ENCODE measurements around the gene ABLIM2.

Gene ABLIM2

GRCh38 chr4:7971881-7972500 lies 186.6 kb downstream of the ABLIM2 start:
- no peak for DNase-seq

- no peak for DNase-seq
Measured at GRCh38 chr4:7971159-7971631, 187.4 kb downstream of the ABLIM2 start.

DNA sequence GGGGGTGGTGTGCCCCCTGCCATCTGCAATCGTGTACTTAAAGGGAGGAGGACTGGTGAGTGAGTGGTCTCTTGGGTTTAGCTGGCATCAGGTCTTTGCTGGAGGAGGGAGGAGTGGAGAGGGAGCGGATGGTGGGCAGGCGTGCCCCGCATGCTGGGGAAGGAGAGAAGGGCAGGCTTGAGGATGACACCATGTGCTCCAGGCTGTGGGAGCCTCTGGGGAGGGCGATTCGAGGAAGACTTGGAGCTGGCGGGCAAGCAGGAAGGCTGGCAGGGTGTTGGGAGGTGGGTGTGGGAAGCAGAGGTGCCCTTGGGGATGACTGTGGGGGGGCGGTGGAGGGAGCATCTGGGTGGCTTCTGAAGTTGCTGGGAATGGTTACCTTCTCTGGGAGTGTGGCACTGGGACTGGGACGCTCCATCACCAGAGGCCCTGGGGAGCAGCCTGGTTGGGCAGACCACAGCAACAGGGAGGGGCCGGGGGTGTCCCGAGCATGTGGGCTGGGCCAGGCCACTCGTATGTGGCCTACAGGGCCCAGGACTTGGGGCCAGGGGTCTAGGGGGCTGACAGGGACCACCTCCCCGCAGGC lies 188.2 kb downstream of the ABLIM2 start:
- no peak for DNase-seq

GRCh38 chr4:7968262-7968896 lies 190.2 kb downstream of the ABLIM2 start:
- no peak for DNase-seq

DNA sequence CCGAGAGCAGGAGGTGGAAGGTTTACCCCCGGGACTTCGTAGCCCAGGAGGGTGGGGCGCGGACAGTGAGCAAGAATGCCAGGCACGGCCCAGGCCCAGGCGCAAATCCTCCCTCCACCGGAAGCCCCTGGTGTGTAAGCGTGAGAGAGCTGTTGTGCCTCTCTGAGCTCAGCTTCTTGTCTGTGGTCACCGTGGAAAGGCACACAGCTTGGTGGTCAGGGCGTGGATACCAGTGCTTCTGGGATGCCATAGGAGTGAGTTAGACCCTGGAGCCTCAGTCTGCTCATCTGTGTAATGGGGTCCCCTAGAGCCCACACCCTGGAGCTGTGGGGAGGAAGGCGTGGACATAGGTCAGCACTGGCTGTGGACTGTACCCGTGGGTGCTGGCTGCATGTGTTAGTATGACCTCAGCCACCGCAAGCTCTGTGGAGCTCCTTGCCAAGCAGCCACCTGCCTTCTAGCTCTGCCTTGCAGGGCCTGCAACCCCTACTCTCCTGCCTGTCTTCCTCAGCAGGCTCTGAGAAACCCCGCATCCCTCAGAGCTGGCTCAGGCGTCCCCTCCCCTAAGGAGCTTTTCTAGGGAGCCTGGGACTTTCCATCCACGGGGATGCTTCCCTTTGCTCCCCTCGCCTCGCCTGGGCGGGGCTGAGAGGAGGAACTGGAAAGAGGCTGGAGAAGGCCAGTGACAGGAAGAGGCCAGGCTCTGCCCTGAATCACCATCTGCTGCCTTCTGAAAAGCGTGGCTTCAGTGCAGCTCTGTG lies 190.9 kb downstream of the ABLIM2 start:
- DNase-seq: no peak

- DNase-seq: no peak
Measured at GRCh38 chr4:7967063-7967440, 191.6 kb downstream of the ABLIM2 start.

- no peak for DNase-seq
Measured at GRCh38 chr4:7966281-7967062, 192.1 kb downstream of the ABLIM2 start.

GRCh38 chr4:7964890-7965662 lies 193.5 kb downstream of the ABLIM2 start:
- DNase-seq: no peak

DNA sequence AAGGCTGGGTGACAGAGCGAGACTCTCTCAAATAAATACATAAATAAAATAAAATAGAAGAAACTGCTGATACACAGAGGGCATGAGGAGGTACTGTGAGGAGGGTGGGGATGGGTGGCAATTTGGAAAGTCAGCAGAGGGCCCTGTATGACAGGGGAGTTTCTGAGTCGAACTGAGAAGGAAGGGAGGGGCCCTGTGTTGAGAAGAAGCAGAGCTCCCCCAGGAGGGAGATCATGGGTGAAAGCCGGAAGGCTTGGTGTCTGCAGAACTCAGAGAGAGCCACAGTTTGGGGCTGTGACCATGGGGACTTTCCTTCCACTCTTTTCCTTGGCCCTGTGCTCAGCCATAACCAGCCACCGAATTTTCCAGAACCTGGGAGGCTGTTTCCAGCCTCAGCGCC lies 194.2 kb downstream of the ABLIM2 start:
- no peak for DNase-seq

GRCh38 chr4:7963691-7964090 lies 194.9 kb downstream of the ABLIM2 start:
- DNase-seq: no peak

DNA sequence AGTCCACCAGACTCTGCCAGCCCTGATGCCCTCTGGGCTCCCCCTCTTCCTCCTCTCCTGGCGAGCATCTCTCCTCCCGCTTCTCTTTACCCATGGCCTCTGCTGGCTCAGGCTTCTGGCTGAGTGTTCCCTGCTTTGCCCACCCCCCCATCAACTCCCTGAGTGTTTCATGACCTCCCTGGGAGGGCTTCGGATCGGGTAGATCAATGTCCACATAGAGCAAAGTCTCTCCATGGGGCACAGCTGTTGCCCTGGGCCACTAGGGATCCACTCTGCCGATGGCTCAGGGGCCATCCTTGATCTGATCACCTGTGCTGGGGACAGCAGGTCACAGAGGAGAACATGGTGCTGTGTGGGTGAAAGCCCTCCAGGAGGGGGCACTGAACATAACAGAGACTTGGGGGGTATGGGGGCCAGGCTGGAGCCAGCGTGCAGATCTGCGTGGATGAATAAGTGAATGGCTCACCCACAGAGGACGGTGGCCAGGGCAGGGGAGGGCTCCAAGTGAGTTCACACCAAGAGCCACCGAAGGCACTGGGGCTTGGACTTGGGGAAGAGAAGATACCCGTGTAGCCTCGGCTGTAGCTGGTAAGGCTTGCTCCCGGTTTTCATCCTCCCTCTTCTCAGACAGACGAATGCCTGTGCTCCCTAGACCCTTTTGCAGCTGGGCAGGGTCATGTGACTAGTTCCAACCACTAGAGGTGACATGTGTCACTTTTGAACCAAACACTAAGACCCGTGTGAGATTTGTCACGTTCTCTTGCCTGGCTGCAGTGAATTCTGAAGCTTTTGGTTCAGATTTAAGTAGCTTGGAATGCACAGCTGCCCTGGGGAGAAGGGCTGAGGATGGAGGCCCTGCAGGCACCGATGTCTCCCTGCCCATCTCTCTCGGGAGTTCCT lies 195.8 kb downstream of the ABLIM2 start:
- no peak for DNase-seq

- DNase-seq: no peak
Measured at GRCh38 chr4:7960790-7961655, 197.6 kb downstream of the ABLIM2 start.

DNA sequence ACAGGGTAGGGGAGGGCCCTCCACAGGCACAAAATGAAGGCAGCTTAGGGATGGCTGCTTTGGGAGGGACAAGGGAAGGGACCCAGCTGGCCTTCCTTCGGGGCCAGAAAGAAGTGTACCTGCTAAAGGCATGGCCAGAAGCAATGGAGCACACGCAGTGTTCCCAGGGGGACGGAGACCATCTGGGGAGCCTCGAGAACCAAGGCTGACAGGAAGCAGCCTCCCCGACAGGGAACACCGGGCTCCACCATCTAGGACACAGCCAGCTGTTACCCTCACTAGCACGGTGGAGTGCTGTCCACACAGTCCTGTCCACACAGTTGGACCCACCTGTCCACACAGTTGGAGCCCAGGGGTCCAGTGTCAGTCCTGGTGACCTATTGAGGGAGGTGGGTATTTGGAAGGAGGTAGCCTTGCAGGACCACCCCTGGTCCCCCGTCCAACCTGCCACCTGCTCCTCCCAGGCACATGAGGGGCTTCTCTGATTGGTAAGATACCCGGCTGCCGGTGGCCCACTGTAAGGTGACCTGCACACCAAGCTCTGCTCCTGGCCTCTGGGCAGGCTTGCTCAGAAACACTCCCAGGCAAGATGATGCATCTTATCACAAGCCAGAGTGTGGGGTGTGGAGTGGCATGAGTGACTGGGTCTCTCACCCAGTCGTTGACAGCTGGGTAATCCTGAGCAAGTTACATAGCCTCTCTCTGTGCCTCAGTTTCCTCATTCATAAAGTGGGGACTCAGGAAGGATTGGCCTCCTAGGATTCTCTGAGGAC lies 198.4 kb downstream of the ABLIM2 start:
- DNase-seq: no peak

DNA sequence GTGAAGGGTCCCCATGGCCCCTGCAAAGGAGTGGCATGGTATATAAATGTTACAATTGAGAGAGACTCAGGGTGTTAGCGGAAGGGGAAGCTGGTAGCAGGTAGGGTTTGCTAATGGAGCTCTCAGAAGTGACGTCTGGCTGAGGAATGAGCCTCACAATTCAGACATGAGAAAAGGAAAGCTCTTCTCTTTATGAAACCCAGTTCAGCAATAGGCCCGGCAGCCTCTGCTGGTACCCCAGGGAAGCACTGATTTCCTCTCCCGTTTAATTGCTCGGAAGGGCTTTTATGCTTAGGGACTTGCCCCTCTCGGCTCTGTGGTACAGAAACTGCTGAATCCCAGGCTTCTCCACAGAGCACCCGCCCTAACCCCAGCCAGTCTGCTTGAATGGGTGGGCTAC lies 199.5 kb downstream of the ABLIM2 start:
- no peak for DNase-seq

- DNase-seq: no peak
Measured at GRCh38 chr4:7956934-7957656, 201.5 kb downstream of the ABLIM2 start.

- DNase-seq: no peak
Measured at GRCh38 chr4:7956270-7956808, 202.3 kb downstream of the ABLIM2 start.

- DNase-seq: no peak
Measured at GRCh38 chr4:7955393-7955792, 203.2 kb downstream of the ABLIM2 start.

DNA sequence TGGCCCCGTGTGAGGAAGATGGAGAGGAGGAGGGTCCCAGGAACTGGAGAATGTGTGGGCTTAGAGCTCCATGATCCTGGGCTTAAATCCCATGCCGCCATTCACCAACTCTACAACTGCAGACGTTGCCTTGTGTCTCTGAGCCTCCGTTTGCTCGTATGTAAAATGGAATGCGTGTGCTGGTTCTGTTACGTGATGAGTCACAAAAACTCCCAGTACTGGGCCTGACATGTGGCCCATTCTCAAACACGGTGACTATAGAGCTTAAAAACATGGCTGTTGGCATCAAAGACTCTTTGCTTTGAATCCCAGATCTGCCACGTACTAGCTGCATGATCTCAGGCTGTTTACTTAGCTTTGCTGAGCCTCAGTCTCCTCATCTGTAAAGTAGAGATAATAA lies 206.0 kb downstream of the ABLIM2 start:
- no peak for DNase-seq
